NCI-H2227 (cell line): ENCODE results near the gene C5.

Experiments used
- DNase-seq: peaks from one replicate; lab custom pipeline; 2025; ENCODE audit not compliant: unreplicated experiment; lab: John Stamatoyannopoulos, UW

Gene C5

GRCh38 chr9:120914396-120914795 is 135.7 kb downstream of the C5 start:
- DNase-seq, result no peak

- DNase-seq, result no peak
Measured at GRCh38 chr9:120913647-120914264, 136.3 kb downstream of the C5 start.

GRCh38 chr9:120912958-120913646 is 137.0 kb downstream of the C5 start:
- no peak for DNase-seq

GRCh38 chr9:120911295-120911837 is 138.7 kb downstream of the C5 start:
- DNase-seq, result no peak

DNA sequence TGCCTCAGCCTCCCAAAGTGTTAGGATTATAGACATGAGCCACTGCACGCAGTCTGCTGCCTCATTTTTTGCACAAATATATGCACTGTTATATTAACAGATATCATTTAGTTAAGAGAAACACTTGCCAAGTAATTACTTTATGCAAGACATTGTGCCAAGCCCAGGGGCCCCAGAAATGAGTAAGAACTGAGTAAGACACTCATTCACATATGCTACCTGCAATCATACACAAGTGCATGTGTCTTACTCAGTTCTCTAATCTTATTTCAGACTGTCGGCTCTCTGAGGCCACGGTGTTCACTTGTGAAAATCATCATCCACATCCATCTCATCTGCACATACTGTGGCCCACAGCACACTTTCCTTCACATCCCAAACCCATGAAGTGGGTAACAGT is 139.4 kb downstream of the C5 start:
- DNase-seq, result no peak

GRCh38 chr9:120909904-120910303 is 140.2 kb downstream of the C5 start:
- no peak for DNase-seq

DNA sequence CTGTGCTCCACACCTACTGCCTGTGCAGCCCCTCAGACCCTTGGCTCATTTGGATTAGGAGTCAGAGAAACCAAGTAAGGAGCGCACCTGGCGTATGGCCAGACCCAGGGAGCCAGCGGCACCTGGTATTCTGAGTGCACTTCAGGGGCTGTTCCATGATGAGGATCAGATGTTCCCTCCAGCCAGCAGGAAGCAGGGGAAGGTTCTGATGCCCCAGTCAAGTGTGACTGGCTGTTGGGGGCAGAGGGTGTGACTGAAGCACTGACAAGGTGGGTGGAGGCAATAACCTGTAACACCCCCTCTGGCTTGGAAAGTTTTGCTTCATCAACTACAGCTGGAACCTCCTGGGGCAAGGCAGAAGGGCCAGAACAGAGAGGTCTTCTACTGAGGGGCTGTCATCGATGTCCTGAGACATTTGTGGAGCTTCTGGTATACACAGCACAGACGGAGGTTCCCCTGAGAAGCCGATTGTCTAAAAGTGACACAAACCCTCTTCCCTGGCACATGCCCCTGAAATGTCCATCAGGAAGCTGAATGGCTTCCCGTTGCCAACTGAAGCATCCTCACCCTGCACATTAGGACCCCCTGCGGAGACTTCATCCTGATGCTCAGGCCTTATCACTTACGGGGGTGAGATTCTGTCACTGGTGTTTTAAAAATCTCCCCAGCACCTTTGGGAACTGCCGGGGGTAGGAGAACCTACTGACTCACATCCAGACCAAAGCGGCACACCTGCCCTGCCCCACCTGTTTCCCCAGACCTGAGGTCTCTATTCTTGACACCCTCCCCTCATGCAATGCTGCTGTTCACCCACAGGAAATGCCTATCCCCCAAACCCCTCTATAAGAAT is 144.5 kb downstream of the C5 start:
- no peak for DNase-seq

DNA sequence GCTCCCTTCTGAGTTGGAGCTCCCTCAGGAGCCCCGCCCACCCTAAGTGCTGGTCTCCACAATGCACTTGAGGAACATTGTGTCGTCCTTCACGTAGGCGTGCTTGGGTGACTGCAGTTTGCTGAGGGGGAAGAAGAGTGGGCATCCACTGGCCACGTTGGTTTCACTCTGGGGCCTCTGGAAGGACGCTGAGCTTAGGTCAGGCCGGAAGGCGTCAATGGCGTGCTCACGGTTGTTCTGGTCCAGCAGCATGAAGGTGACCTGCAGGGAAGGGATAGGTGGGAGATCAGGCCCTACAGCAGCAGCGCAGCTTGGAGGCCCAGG is 145.1 kb downstream of the C5 start:
- no peak for DNase-seq

GRCh38 chr9:120904061-120904977 is 145.8 kb downstream of the C5 start:
- no peak for DNase-seq

DNA sequence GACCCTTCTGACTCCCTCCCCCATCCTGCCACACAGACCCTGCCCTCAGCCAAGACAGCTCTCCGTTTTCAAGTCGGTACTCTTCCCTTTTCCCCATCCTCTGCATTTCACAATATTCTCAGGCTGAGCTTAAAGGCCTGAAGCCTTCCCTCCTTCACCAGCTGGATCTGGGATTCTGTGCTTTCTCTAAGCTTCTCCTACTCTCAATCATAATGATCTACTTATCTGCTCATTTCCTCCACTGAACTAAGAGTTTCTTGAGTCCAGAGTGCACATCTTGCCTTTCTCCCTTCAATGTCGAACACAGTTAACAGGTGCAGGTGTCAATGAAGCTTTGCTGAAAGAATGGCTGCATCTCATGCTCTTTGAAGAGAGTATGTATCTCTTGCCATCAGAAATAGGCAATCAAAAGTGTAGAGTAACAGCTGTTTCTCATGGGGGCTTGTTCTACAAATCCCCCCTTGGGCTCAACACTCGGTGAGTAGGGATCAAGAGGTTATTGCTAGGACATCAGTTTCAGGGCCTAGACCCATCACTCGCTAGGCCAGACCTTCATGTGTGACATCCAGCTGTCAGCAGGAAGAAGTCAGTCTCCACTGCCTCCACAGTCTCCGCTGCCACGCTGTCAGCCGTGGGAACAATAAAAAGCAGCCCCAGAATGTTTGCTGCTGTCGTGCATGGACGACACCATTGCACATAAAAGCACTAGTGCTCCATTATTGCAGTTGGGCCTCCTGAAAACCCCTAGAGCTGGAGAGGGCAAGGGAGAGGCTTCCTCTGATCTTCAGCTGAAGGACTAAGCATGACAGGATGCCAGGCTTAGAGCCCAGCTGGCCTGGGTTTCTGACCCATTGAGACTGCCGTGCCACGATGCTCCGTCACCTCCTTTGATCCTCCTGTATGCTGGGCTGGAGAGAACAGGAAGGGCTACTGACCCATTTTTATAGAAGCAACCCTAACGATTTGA is 147.2 kb downstream of the C5 start:
- DNase-seq, result no peak
